Nephron progenitor cell (in vitro differentiated cells): ENCODE results near the gene TPSAB1.
"Not testable (repeated sequence)": the region's sequence is repeated elsewhere in the genome, so short reads cannot be mapped to it uniquely, and the experiment has no call there.

Experiments
- DNase-seq: peaks from one replicate; pipeline ENCODE4 v3.0.0; 2021
- H3K27ac Mint-ChIP-seq: 2 replicates; pipeline ENCODE4 v1.8.0; 2021; ENCODE audit warnings: mild to moderate bottlenecking, moderate library complexity, mixed read lengths
- H3K27me3 Mint-ChIP-seq: 2 replicates; pipeline ENCODE4 v1.8.0; 2021; ENCODE audit warnings: mild to moderate bottlenecking, low read depth, mixed read lengths; ENCODE audit not compliant: poor library complexity
- H3K36me3 Mint-ChIP-seq: 2 replicates; pipeline ENCODE4 v1.8.0; 2021; ENCODE audit warnings: low read depth, mixed read lengths
- H3K4me1 Mint-ChIP-seq: 2 replicates; pipeline ENCODE4 v1.8.0; 2021; ENCODE audit warnings: mixed read lengths
- H3K4me3 Mint-ChIP-seq: 2 replicates; pipeline ENCODE4 v1.8.0; 2021; ENCODE audit warnings: mild to moderate bottlenecking, moderate library complexity, mixed read lengths
- H3K9me3 Mint-ChIP-seq: 2 replicates; pipeline ENCODE4 v1.8.0; 2021; ENCODE audit warnings: mild to moderate bottlenecking, moderate library complexity, mixed read lengths
- TF ChIP-seq, protein P1 (sequence below): fragments of 200-600 bp; sonication (generic); IDR thresholded peaks from 2 replicates; pipeline ENCODE4 v1.5.0; 2021; ENCODE audit warnings: antibody characterized with exemption

The TPSAB1 gene

DNA sequence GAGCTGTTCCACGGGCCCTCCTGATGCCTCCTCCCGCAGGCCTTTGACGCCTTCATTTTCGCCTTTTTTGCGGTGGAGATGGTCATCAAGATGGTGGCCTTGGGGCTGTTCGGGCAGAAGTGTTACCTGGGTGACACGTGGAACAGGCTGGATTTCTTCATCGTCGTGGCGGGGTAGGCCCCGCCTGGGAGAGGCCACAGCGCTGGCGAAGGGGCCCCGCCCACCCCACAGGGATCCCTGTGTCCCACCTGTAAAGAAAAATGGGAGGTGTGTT, 45.2 kb upstream of the TPSAB1 start:
- H3K27me3 Mint-ChIP-seq: no peaks in the 10 kb centered on the region
- peaks cover 6% of the 10 kb centered on the region for H3K36me3 Mint-ChIP-seq
- DNase-seq: no peak
- TF ChIP-seq, protein P1, sequence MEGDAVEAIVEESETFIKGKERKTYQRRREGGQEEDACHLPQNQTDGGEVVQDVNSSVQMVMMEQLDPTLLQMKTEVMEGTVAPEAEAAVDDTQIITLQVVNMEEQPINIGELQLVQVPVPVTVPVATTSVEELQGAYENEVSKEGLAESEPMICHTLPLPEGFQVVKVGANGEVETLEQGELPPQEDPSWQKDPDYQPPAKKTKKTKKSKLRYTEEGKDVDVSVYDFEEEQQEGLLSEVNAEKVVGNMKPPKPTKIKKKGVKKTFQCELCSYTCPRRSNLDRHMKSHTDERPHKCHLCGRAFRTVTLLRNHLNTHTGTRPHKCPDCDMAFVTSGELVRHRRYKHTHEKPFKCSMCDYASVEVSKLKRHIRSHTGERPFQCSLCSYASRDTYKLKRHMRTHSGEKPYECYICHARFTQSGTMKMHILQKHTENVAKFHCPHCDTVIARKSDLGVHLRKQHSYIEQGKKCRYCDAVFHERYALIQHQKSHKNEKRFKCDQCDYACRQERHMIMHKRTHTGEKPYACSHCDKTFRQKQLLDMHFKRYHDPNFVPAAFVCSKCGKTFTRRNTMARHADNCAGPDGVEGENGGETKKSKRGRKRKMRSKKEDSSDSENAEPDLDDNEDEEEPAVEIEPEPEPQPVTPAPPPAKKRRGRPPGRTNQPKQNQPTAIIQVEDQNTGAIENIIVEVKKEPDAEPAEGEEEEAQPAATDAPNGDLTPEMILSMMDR: no peak
- H3K4me1 Mint-ChIP-seq: peaks cover 32% of the 10 kb centered on the region
- no peak overlapping the region for H3K27ac Mint-ChIP-seq
- no peaks in the 10 kb centered on the region for H3K9me3 Mint-ChIP-seq
- H3K4me3 Mint-ChIP-seq: no peak overlapping the region

DNA sequence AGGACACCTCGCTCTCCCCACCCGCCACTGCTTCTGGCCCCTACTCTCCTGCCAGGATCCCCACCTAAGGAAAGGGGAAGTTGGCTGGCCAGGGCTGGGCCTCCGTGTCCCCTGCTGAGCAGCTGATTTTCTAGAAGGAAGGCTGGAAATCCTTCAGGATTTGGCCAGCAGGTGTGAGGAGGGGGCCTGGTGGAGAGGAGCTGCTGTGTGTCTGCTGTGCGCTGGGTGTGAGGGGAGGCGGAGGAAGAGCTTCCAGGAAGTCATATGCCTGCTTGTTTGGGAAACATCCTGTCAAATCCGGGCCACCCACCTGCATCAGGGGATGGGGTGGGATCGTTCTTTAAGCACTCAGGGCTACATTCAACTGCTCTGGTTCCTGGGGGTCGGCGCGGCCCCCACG, 44.0 kb upstream of the TPSAB1 start:
- Mint-ChIP-seq H3K27ac (no peak overlapping the region), H3K36me3 (peaks cover 12% of the 10 kb centered on the region), H3K9me3 (no peaks in the 10 kb centered on the region), H3K4me3 (no peak overlapping the region), H3K4me1 (peaks cover 32% of the 10 kb centered on the region), H3K27me3 (no peaks in the 10 kb centered on the region)
- TF ChIP-seq, protein P1: no peak
- no peak for DNase-seq

DNA sequence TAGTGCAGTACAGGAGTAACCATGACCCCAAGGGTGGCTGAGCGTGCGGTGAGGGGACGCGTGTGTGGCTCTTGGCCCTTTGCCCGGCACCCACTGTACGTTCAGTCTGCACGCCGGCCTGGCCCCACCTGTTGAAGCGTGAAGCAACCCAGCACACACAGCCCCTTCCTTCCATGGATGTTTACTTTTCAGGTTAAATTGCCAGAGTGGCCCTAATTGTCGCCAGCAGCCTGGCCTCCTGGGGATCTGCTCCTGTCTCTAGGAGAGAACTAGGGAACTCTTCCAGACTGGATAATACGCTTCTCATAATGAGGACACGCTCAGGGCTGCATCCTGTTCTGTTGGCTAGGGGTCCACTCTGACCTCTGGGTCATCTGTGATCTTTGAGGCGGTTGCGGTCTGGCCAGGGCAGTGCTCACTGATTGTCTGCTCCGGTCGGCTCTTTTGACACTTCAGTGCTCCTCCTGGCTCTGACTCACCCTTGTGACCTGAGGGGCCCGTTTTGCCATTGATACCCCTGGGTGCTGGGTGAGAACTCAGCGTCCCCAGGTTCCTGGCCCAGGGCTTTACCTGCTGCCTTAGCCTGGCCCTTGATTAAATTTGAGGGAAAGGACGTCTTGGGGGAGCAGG, 43.2 kb upstream of the TPSAB1 start:
- H3K27ac Mint-ChIP-seq: peak overlapping the region; percentile 70
- no peaks in the 10 kb centered on the region for H3K27me3 Mint-ChIP-seq
- TF ChIP-seq, protein P1: no peak
- no peaks in the 10 kb centered on the region for H3K9me3 Mint-ChIP-seq
- no peak for DNase-seq
- peaks cover 31% of the 10 kb centered on the region for H3K4me1 Mint-ChIP-seq
- peak overlapping the region; percentile 62 for H3K4me3 Mint-ChIP-seq
- H3K36me3 Mint-ChIP-seq: peaks cover 14% of the 10 kb centered on the region

DNA sequence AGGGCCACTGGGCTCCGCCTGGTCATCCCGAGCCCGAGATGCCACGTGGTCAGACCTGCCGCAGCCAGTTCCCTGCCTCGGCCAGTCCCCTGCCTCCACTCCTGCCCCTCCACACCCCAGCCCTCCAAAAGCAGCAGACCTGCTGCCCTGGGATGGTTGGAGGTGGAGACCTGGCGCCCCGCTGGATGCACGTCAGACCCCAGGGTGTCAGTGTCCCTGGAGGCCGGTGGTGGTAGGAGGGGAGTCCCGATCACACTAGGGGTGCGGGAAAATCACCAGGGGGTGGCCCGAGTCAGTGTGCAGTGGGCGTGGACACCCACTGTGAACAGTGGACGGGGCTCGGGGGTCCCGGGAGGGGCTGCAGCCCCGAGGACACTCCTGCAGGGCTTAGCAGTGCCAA, 42.3 kb upstream of the TPSAB1 start:
- no peaks in the 10 kb centered on the region for H3K27me3 Mint-ChIP-seq
- TF ChIP-seq, protein P1: no peak
- H3K36me3 Mint-ChIP-seq: peaks cover 15% of the 10 kb centered on the region
- no peak for DNase-seq
- H3K27ac Mint-ChIP-seq: no peak overlapping the region
- H3K9me3 Mint-ChIP-seq: no peaks in the 10 kb centered on the region
- H3K4me3 Mint-ChIP-seq: no peak overlapping the region
- H3K4me1 Mint-ChIP-seq: peaks cover 25% of the 10 kb centered on the region

DNA sequence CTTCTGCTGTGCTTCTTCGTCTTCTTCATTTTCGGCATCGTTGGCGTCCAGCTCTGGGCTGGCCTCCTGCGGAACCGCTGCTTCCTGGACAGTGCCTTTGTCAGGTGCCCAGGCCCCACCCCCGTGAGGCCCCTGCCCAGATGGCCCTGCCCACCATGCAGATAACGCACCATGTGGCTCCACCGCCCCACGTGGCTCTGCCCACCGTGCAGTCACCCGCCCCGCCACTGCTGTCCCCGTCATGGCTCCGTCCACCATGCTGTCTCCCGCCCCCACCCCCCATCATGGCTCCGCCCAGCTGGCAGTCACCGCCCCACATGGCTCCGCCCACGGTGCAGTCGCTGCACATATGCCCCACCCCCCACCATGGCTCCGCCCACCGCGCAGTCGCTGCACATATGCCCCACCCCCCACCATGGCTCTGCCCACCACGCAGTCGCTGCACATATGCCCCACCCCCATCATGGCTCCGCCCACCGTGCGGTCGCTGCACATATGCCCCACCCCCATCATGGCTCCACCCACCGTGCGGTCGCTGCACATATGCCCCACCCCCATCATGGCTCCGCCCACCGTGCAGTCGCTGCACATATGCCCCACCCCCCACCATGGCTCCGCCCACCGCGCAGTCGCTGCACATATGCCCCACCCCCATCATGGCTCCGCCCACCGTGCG, 41.7 kb upstream of the TPSAB1 start:
- H3K27me3 Mint-ChIP-seq, H3K4me3 Mint-ChIP-seq, DNase-seq, H3K27ac Mint-ChIP-seq, H3K9me3 Mint-ChIP-seq: not testable (repeated sequence)
- Mint-ChIP-seq H3K4me1 (peaks cover 25% of the 10 kb centered on the region), H3K36me3 (peaks cover 21% of the 10 kb centered on the region)

DNA sequence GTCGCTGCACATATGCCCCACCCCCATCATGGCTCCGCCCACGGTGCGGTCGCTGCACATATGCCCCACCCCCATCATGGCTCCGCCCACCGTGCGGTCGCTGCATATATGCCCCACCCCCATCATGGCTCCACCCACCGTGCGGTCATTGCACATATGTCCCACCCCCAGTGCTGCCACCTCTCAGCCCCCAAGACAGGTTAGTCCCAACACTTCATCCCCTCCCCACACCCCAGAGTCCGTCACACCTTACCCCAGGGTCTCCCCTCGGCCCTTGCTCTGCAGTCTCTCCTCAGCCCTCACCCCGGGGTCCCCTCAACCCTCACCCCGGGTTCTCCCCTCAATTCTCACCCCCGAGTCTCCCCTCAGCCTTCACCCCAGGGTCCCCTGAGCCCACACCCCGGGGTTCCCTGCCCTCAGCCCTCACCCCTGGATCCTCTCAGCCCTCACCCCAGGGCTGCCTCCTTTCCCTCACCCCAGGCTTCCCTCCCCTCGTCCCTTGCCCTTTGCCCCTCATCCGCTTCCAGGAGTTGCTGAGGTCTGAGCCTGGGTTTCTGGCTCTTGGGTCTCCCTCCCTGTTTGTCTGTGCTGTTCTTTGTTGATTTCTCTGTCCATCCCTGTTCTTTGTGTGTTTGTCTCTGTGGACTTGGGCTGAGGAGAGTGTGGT, 41.0 kb upstream of the TPSAB1 start:
- TF ChIP-seq, protein P1: no peak
- DNase-seq: no peak
- Mint-ChIP-seq H3K4me3 (no peak overlapping the region), H3K9me3 (no peaks in the 10 kb centered on the region), H3K4me1 (peaks cover 25% of the 10 kb centered on the region), H3K27me3 (no peaks in the 10 kb centered on the region), H3K36me3 (peaks cover 21% of the 10 kb centered on the region), H3K27ac (peak overlapping the region; percentile 57)
